Measurements from ENCODE around the gene STK10. TPM values are rescaled to one million over a fixed set of nuclear protein-coding genes. Genes with fewer than 3 reads are reported as not detected.
A peak's percentile ranks its signal among the peaks of the same experiment; 100 is the strongest.

Gene STK10
- total and polyA plus RNA-seq, 8 donors, result 6.6 to 86.6 (median 14.8) TPM

DNA sequence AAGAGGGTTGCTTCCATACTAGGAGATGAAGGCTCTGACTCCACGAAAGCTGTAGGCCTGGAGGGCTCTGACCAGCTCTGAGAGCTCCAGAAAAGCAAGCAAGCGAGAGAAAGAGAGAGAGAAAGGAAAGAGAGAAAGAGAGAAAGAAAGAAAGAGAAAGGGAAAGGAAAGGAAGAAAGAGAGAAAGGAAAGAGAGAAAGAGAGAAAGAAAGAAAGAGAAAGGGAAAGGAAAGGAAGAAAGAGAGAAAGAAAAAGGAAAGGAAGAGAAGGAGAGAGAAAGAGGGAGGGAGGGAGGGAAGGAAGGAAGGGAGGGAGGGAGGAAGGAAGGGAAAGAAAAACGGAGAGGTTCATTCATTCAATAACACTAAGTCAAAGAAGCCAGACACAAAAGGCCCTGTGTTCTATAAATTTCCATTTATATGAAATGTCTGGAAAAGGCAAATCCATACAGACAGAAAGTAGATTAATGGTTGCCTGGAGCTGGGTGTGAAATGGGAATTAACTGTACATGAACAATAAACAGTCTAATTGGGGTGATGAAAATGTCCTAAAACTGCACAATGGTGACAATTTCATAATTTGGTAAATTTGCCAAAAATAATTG lies 1.8 kb upstream of the STK10 start:
- H3K36me3 ChIP-seq, result no peaks in the 10 kb centered on the region
- H3K9me3 ChIP-seq, result no peaks in the 10 kb centered on the region
- H3K27me3 ChIP-seq, result no peaks in the 10 kb centered on the region
- 65 to 82% (median 70%) methylated on average over 3 of the region's 3 CpGs for WGBS, 5 donors
- intact Hi-C loops (cut with DNase I; ENCODE audit: low total_unique reads), result loop anchor here (5.0 to 10.0 kb wide), 2 partner anchors 87 to 105 kb away; no protein-coding TSS in a partner anchor
- DNase-seq, result no peak
- no peak overlapping the region for H3K27ac ChIP-seq
- TF ChIP-seq POLR2A (IDR thresholded peaks at IDR 0.05) (no peak), POLR2AphosphoS5 (IDR thresholded peaks at IDR 0.05) (no peak), EP300 (IDR thresholded peaks at IDR 0.05) (no peak)
- TF ChIP-seq, protein P1, sequence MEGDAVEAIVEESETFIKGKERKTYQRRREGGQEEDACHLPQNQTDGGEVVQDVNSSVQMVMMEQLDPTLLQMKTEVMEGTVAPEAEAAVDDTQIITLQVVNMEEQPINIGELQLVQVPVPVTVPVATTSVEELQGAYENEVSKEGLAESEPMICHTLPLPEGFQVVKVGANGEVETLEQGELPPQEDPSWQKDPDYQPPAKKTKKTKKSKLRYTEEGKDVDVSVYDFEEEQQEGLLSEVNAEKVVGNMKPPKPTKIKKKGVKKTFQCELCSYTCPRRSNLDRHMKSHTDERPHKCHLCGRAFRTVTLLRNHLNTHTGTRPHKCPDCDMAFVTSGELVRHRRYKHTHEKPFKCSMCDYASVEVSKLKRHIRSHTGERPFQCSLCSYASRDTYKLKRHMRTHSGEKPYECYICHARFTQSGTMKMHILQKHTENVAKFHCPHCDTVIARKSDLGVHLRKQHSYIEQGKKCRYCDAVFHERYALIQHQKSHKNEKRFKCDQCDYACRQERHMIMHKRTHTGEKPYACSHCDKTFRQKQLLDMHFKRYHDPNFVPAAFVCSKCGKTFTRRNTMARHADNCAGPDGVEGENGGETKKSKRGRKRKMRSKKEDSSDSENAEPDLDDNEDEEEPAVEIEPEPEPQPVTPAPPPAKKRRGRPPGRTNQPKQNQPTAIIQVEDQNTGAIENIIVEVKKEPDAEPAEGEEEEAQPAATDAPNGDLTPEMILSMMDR (IDR thresholded peaks at IDR 0.05), result no peak
- H3K4me3 ChIP-seq, result no peak overlapping the region
- H3K4me1 ChIP-seq, result peaks cover 6 to 42% (median 30%) of the 10 kb centered on the region in 4 donors

GRCh38 chr5:172188893-172189692 lies 1.1 kb upstream of the STK10 start:
- intact Hi-C loops (cut with DNase I; ENCODE audit: low total_unique reads), result no loop called here
- no peaks in the 10 kb centered on the region for H3K9me3 ChIP-seq
- DNase-seq, result no peak
- peaks cover 6 to 49% (median 34%) of the 10 kb centered on the region in 4 donors for H3K4me1 ChIP-seq
- WGBS, 5 donors, result 37 to 43% (median 39%) methylated on average over 30 of the region's 30 CpGs
- no peaks in the 10 kb centered on the region for H3K36me3 ChIP-seq
- peak overlapping the region in 4 of 5 donors; percentile 92 to 98 (median 94) for H3K27ac ChIP-seq
- TF ChIP-seq POLR2A (IDR thresholded peaks at IDR 0.05) (no peak), POLR2AphosphoS5 (IDR thresholded peaks at IDR 0.05) (no peak), EP300 (IDR thresholded peaks at IDR 0.05) (no peak)
- TF ChIP-seq, protein P1 (IDR thresholded peaks at IDR 0.05), result no peak
- H3K27me3 ChIP-seq, result no peaks in the 10 kb centered on the region
- H3K4me3 ChIP-seq, result peak overlapping the region; percentile 87 to 96 (median 93)

DNA sequence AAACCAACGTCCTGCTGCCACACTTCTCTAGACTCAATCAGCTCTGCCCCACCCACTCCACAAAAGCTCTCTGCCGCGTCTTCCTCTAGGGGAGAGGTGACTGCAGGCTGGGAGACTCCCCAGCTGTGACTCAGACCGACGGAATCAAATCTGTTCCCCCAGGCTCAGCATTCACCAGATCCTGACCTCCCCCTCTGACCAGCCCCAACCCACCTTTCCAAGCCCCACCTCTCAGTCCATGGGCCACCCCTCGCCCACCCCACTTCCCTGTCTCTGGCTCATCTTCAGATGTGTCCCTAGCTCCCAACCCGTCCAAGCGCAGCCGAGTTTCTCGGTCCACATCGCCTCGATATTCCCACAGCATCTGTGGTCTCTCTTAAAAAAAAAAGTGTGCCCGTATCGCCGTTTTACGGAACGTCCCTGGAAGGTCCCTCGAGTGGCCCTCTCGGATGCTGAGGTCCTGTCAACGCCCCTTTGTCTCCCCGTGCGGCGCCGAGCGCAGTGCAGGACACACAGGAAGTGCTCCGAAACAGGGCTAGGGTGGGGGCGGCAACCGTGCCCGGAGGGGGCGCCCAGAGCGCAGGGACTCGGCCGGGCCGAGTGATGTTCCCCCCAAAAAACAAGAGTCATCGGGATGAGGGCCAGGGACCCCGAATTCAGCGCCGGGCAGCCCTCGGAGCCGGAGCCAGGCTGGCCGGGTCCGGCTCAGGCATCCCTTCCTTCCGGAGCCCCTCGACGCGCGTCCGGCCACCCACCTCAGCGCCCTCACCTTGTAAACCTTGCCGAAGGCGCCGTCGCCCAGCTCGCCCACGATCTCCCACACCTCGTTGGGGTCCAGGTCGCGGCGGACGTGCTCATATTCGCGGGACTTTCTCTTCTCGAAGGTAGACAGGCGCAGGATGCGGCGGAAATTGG lies 649 bp downstream of the STK10 start:
- H3K4me3 ChIP-seq, result peak overlapping the region; percentile 87 to 96 (median 93)
- no peaks in the 10 kb centered on the region for H3K9me3 ChIP-seq
- peaks cover 6 to 60% (median 39%) of the 10 kb centered on the region in 4 donors for H3K4me1 ChIP-seq
- TF ChIP-seq POLR2A (IDR thresholded peaks at IDR 0.05) (no peak), POLR2AphosphoS5 (IDR thresholded peaks at IDR 0.05) (peak in 2 of 3 donors; percentile 55 to 64)
- peak overlapping the region; percentile 92 to 98 (median 93) for H3K27ac ChIP-seq
- 0 to 1% (median 0%) methylated on average over 33 to 66 of the region's 66 CpGs for WGBS, 5 donors
- peak; percentile 63 to 82 for DNase-seq
- no peaks in the 10 kb centered on the region for H3K27me3 ChIP-seq
- H3K36me3 ChIP-seq, result no peaks in the 10 kb centered on the region
- intact Hi-C loops (cut with DNase I; ENCODE audit: low total_unique reads), result no loop called here

DNA sequence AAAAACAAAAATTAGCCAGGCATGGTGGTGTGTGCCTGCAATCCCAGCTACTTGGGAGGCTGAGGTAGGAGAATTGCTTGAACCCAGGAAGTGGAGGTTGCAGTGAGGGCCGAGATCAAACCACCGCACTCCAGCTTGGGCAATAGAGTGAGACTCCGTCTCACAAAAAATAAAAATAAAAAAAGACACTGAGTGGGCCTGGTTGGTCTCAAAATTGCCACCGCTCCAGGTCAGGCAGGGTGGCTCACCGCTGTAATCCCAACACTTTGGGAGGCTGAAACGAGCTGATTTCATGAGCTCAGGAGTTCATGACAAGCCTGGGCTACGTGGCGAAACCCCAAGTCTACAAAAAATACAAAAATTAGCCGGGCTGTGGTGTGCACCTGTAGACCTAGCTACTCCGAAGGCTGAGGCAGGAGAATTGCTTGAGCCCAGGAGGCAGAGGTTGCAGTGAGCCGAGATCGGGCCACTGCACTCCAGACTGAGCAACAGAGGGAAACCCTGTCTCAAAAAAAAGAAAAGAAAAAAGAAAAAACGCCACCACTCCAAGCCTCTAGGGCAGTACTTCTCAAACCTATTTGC lies 1.8 kb downstream of the STK10 start:
- WGBS, 5 donors, result 75 to 81% (median 77%) methylated on average over 13 of the region's 13 CpGs
- no peak for DNase-seq
- peak overlapping the region; percentile 87 to 96 (median 93) for H3K4me3 ChIP-seq
- no peak for TF ChIP-seq POLR2A (IDR thresholded peaks at IDR 0.05)
- TF ChIP-seq EP300 (IDR thresholded peaks at IDR 0.05), result no peak
- TF ChIP-seq POLR2AphosphoS5 (IDR thresholded peaks at IDR 0.05), result no peak
- H3K27ac ChIP-seq, result peak overlapping the region; percentile 9 to 98 (median 93)
- H3K36me3 ChIP-seq, result peaks cover 0 to 1% (median 0%) of the 10 kb centered on the region in 4 donors
- no peaks in the 10 kb centered on the region for H3K27me3 ChIP-seq
- intact Hi-C loops (cut with DNase I; ENCODE audit: low total_unique reads), result no loop called here
- H3K4me1 ChIP-seq, result peaks cover 6 to 65% (median 39%) of the 10 kb centered on the region in 4 donors
- no peaks in the 10 kb centered on the region for H3K9me3 ChIP-seq

Data from stomach (tissue), 9 donors.